Endometrium (tissue), 2 donors: Measurements from ENCODE around the gene CLSTN2.

Source experiments
- FAIRE-seq: peaks from 2 replicates; lab custom pipeline; 2012; peaks lifted over from hg19 to GRCh38; lab: Jason Lieb, UNC
- donor health status: control.
- donor health status: control.

The CLSTN2 gene

DNA sequence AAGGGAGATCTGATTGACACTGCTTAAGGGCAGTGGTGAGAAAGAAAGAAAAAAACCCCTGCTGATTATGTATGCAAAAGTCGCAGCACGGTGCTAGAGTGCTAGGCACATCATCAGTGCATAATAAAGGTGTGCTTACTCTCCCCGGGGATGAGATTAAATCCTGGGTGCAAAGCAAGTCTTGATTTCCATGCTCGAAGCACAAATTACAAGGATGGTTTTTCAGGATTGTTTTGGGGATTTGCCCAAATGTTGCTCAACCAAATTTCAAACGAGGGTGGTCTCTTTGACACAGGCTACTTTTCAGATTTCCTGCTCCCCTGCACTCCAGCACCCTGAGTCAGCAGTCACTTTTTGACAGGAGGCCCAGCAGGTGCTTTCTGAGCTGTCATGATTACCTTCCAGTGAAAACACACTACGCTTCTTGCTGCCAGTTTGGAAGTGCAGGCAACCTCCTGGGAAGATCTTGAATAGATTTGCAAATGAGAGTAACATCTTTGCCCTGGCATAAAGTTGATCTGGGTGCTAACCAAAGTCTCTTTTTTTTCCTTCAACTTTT, 575.4 kb downstream of the CLSTN2 start:
- no peak for FAIRE-seq

DNA sequence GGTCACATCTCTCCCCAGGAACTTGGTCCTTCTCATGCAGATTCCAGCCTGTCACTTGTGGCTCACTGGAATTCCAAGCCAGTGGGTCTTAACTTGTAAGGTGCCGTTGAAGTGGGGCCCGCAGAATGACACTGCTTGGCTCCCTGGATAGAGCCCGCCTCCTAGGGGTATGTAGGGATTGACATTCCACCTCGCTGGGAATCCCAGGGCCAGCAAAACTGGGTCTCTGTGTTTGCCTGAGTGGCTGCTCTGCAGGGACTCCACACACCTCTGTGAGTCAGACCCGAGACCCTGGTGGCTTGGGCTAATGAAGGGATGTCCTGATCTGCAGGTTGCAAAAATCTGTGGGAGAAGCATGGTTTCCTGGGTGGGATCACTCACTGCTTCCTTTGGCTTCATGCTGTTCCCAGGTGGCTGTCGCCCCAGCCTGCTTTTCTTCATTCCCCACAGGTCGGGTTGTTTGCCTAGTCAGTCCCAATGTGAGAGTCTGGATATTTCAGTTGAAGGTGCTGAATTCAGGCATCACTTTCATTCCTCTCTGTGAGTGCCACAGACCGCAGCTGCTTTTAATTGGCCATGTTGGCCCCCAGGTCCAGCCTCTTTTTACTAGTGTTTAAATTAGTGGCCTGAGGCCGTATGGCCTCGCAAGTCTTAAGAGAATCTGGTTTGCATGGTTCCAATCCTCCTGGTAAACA, 586.9 kb downstream of the CLSTN2 start:
- FAIRE-seq: no peak

DNA sequence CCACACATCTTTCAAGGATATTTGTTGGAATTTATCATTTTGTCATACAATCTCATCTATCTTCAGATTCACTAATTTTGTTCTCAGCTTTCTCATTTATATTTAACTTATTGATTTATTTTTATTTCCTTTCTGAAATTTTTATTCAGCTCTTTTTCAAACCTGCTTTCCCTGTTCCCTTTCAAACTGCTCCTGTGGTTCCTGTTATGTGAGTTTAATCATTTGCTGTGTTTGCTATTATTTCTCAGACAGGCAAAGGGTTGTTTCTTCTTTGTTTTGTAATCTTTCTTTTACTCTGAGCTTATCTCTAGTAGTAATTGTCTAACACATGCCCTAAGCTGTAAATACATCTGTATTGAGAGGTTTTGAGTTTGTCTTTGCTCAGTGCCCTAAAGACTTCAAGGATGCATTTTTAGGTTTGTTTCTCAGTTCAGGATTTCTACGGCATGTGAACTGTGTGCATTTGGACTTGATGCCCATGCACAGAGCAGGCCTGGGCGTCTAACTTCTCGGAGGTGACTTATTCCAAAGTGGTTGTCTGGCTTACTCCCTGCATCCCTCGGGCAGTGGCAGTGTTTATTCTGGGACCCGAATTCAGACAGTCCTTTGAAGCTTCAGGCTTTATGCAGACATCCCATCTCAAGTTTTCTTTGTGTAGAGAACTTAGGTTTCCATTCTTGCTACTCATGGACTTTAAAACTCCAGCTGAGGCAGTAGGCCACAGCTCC, 587.8 kb downstream of the CLSTN2 start:
- no peak for FAIRE-seq

DNA sequence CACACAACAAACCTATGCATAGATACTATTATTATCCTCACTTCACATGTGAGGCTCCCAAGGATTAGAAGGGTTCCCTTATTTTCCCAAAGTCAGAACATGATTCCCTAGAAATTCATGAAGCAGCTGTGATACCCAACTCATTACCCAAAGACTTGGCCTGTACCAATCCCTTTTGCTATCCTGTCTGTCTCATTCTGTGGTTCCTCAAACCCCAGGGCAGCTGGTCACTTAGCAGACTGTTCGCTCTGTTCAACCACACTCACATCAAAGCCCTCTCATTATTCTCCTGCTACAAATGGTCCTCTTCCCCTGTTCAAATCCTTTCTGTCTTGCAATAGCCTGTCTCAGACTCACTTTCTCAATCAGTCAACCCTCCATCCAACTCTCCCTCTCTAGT, 588.6 kb downstream of the CLSTN2 start:
- no peak for FAIRE-seq

DNA sequence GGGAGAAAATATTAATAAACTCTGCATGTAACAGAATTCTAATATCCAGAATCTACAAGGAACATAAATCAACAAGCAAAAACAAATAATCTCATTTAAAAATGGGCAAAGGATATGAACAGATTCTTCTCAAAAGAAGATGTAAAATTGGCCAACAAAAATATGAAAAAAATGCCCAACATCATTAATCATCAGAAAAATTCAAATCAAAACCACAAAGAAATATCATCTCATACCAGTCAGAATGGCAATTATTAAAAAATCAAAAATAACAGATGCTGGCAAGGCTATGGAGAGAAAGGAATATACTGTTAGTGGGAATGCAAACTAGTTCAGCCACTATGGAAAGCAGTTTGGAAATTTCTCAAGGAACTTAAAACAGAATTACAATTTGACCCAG, 592.2 kb downstream of the CLSTN2 start:
- FAIRE-seq: no peak

DNA sequence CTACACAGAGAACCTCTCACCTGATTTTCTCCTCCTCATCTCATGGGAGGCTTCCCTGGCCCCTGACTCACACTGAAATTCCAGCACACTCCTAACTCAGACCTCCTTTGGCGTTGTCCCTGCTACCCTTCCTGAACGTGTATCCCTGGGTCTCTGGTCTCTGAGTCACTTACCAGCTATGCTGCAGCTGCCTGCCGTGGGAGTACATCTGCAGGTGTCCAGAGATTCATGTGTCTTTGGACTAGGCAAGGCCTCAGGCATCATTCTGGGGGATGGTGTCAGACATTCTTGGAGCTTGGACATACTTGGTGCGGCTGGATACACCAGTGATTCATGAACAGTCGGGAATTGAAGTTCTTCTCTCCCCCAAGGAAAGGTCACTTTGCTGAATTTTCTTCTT, 594.1 kb downstream of the CLSTN2 start:
- FAIRE-seq: no peak

DNA sequence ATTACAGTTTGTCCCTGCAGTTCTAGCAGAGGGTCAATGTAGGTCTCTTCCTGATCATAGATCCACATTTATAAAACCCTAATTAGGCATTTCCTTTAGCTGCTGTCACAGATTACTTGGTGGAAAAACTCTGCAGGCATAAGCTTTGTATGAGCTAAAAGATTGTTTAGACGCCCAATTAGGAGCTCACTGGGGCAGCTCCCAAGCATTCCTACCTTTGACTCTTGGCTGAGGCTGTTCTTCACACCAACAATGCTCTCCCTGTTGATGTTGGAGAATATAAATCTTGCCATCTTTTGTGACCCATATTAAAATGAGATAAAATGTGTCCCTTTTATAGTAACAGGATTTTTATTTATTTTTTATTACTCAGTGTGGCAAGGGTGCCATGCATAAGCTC, 594.6 kb downstream of the CLSTN2 start:
- no peak for FAIRE-seq

DNA sequence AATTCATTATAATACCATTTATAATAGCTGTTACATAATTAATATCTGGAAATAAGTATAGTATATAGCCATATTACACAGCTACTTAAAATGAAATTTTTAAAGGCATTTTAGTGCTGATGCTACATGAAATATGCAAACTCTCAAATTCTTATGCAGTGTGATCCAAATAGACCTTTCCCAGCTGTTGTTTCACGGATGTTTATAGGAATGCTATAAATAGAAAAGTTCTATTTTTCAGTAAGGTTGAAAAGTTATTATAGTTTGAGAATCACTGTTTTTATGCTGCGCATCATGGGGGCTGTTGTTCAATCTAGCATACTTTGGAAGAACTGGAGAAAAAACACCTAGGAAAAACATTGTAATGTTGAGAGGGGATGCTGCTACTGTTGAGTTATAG, 595.1 kb downstream of the CLSTN2 start:
- FAIRE-seq: no peak

DNA sequence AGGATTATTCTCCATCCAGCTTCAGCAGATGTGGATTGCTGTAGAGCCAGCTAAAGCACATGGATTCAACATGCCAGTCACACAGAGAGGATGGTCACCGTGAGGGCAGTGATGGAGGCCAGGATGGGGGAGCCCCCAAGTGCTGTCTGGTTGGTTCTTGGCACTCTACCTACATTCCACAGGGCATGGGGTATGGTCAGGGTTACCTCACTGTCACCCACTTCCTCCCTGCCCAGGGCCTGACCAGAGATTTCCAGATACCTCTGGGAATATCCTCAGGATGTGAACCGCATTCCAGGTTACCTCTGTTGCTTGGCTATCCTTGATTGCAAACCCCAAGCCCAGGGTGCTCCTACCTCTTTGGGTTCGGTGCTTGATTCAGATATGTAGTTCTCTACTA, 595.6 kb downstream of the CLSTN2 start:
- FAIRE-seq: no peak

DNA sequence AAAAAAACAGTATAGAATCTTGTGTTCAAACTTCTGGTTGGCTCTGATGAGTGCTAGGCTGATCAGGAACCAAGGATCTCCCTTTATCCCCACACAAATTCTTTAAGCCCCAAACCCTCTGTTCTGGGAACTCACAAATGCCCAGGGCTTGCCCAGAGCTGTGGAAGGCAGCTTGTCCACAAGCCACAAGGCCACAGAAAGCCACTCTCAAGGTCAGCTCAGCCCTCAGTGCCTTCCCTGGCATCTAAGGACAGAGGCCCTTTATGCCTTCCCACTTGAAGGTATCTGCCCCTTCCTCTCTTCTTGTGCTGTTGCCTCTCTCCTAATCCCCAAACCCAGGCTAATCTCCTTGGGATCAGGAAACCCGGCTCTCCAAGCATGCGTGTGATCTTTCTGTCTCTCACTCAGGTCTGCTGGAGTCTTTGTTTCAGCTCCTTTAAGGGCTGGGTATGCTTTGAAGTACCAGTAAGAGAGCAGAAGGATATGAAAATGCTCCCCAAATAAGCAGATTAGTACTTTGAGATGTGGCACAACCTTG, 597.9 kb downstream of the CLSTN2 start:
- no peak for FAIRE-seq

DNA sequence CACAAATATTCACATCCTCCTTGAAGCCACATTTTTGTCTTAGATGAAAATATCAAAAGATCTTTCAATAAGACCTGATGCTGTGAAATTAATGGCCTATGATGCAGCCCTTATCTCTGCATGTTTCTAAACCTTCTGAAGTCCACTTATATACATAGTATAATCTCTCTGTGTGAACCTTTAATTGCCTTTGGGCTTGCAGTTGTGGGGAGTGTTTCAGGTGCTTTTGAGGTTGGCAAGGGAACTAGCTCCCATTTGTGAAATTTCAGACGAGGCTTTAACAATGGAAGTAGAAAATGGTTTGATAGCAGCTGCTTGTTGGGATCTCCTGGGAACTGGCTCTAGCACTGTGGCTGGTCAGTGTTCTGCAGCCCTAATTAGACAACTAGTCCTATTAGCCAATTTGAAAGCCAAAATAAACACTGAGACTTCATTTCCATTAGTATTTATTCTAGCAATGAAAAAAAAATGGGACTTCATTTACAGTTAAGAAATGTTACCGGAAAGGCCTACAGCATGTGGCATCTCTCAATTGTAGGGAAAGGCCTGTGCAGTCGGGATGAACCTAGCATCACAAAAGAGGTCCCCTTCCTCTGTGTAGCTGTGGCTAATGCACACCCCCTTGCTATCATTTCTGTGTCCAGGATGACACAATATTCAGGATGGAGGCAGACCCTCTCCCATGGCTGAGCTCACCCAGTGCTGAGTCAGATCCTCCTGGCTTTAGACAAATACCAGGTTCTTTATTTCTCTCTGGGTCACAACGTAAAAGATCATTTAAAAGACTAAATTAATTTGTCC, 602.1 kb downstream of the CLSTN2 start:
- FAIRE-seq: no peak

DNA sequence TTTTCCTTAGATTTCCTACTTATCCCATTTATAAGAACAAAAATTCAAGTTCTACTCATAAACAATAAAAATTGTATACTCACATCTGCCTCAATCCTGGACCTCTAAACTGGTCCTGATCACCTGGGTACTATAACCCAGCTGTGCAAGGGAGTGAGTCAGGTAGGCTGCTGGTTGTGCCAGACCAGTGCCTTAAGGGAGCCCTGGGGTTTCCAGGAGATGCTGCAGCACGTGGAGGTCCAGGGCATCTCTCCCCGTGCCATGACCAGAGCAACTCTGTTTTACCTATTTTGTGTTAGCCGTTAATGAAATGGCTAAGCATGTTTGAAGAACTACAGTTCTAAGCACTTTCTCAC, 602.7 kb downstream of the CLSTN2 start:
- FAIRE-seq: no peak

DNA sequence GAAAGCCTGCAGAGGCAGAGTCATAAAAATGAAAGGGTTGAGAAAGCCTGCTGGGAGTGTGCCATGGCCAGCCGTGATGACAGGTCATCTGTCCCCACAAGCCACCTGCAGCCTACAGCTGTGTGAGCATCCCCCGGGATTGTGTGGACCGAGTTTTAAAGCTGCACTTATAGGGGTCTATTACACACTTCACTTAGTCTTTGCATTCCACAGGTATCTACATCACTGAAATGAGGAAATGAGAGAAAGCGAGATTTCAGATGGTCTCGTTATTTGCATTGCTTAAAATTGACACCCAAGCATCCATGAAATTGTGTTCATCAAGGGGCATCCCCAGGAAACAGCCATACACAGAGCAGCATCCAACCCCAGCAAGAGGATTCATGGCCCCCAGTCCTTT, 605.3 kb downstream of the CLSTN2 start:
- FAIRE-seq: no peak

DNA sequence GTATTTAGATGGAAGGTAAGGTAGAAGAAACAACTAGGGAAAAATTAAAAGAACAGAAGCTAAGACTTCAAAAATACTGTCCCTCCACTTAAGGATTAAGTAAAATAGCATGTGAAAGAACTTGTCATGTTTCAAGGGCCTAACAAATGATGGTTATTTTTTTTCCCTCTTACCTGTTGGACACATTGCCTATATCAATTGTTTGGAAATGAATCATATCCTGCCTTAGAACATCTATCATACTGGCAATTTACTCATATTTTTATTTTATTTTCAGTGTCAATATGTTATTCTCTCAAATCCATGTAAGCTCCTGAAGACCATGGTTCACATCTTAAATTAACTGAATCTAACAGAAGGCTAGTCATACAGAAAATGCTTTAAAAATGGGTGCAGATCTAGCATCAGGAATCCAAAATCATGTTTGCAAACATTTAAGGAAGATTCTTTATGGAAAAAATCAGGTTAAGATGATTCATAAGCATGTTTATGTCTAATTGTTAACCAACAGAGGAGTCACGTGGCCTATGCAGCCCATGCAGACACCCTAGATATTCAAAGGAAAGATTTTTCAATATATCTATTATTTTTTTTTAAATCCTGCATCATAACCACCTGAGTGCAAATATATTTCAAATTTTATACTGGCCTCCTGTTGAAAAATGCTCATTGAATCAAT, 607.1 kb downstream of the CLSTN2 start:
- no peak for FAIRE-seq

DNA sequence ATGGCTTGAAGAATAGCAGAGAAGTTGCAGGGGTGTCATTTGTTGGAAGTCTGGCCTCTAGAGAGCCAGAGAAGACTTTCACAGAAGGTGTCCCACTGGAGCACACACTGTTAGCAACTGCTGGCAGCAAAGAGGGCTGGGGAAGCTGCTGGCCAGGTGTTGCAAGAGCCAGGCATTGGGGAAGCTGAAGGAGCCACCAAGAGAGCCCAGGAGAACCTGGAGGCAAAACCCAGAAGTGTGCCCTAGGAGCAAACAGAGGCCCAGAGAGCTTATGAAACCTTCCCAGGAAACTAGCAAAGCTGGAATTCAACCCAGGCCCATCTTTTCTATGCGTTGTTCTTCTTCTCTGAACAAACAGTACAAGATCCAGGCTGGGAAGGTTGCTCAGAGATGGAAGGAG, 610.2 kb downstream of the CLSTN2 start:
- FAIRE-seq: no peak

DNA sequence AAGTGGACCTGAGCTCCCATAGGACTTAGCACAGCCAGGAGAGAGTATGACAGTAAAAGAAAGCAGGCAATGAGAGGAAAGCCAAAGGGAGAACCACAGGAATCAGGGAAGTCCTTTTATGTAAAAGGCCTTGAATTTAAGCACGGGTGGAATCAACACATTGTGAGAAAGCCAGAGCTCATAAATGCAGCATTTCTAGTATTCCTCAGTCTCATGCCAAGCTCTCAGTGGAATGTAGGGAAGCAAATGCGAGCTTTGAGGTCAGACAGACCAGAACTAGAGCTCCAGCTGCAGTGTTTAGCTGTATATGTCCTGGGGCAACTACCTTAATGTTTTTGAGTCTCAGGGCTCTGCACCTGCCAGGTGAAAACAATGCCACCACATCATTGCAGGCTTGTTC, 610.8 kb downstream of the CLSTN2 start:
- FAIRE-seq: no peak

DNA sequence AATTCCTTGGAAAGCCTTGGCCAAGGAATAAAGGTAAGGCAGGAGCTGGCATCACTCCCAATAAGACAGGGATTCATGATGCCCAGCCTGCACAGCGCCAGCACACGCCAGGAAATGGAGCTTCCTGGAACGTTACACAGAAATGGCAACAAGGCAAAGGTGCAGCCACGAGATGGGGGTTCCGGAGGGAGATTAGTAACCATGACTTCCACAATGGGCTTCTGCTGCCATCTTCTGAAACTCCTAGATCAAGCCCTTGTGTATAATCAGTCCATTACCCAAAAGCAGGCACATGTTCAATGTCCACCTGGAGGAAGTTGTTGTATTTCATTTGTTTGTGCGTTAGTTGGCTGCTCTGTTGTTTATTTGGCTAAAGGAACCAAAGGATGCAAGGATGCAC, 611.7 kb downstream of the CLSTN2 start:
- no peak for FAIRE-seq

DNA sequence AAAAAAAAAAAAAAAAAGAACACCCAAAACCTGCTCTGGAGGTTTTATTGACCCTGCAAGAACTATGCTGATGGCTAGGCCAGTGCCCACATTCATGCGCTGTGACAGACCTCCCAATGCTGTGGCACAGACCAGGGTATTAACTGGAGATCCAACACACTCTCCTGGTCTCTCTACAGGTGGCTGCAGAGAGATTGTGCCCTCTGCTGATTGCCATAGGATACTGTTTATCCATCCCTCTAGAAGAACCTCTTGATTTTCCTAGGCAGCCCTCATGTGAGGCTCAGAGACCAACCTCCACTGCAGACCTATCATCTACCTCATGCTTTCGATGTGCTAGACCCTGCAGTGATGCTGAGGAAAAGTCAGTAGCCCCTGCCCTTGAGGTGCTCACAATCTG, 617.4 kb downstream of the CLSTN2 start:
- no peak for FAIRE-seq

DNA sequence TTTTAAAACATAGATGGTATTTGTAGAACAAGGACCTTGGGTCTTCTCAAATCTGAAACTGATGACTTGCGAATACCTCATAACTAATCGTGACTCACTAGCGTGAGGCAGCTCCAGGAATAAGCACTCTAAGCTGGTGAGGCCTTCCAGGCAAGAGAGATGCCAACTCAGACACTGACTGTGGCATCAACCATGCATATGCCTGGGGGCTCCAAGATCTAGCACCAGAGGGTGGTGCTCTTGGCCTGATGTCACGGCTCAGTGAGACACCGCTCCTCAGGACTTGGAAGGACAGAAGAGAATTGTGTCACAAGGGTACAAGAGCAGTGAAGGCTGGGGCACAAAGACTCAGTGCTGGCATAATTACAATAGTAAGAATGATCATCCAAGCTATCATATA, 617.9 kb downstream of the CLSTN2 start:
- FAIRE-seq: no peak

DNA sequence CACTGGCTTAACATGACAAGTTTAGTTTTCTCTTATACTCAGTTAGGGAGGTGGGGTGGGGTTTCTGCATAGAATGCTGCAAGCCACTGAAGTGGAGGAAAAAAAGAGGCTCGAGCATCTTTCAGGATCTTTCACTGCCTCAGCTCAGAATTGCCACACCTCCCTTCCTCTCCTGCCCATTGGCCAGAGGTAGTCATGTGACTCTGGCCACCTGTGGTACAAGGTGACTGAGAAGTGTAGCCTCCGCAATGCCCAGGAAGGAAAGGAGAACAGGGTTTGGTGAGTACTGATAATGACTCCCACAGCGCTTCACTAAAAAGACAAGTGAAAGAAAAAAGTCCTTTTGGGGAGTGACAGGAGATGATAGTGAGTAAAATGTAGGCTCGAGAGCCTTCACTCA, 618.6 kb downstream of the CLSTN2 start:
- FAIRE-seq: no peak

DNA sequence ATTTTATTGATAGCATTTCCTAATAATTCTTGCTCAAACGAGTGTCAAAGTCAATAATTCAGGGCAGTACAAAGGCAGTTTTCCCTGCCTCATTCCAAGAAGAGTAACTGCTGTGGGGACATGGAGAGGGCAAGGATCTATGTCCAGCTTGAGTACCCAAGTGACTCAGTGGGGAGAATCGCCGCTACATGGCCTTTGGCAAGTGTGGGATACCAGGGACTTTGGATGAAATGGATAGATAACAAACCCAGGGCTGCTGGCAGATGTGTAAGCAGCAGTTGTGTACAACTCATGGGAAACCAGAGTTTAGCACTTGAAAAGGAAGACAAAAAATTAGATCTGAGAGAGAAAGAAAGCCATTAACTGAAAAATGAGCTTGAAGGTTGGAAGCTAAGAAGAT, 620.7 kb downstream of the CLSTN2 start:
- no peak for FAIRE-seq

DNA sequence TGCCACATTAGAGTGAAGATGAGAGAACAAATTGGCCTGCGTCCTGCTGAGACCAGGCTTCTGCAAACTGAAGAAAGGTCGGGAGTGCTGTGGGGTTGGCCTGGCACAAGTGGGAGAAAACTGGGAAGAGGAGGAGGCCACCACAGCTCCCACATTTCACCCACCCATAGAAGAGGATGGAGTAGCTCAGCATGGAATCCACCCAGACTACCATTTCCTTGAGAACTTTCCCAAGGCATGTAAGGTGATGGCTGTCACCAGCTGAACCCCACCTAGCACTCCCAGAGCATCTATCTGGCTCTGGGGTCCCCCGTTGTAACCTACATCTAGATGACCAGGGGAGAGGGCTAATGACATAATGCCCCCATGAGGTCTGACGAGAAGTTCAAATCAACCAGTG, 622.5 kb downstream of the CLSTN2 start:
- no peak for FAIRE-seq
